CD4-positive, alpha-beta memory T cell (primary cell): Measurements from ENCODE around the gene CHST15. TPM values are rescaled to one million over a fixed set of nuclear protein-coding genes. Genes with fewer than 3 reads are reported as not detected.
A peak's percentile ranks its signal among the peaks of the same experiment; 100 is the strongest.

ENCODE experiments used
- CTCF ChIA-PET: fragments of 350-600 bp; sonication (Branson Sonifier 250); formaldehyde crosslinking; loops from one replicate; lab custom pipeline; 2021; ENCODE audit warnings: inconsistent platforms; ENCODE audit not compliant: partially characterized antibody; lab: Charles Lee
- POLR2A ChIA-PET: fragments of 350-600 bp; sonication (Branson Sonifier 250); formaldehyde crosslinking; loops from one replicate; lab custom pipeline; 2021; ENCODE audit not compliant: partially characterized antibody; lab: Charles Lee
- DNase-seq, 5 donors: peaks; one replicate each; pipeline versions ENCODE4 v3.0.0 to v3.0.0-alpha.2; 2020 to 2022; ENCODE audit warnings: mixed read lengths in 1 of 5
- H3K27ac ChIP-seq: one replicate; pipeline ENCODE4 v1.7.0; 2013; ENCODE audit warnings: low read depth, low read length
- H3K27me3 ChIP-seq: 2 replicates; pipeline ENCODE4 v1.7.0; 2013; ENCODE audit warnings: mild to moderate bottlenecking, low read length, moderate library complexity; ENCODE audit not compliant: insufficient read depth
- H3K36me3 ChIP-seq: 2 replicates; pipeline ENCODE4 v1.7.0; 2013; ENCODE audit warnings: mild to moderate bottlenecking, low read length, moderate library complexity; ENCODE audit not compliant: insufficient read depth
- H3K4me1 ChIP-seq: 2 replicates; pipeline ENCODE4 v1.7.0; 2013; ENCODE audit warnings: mild to moderate bottlenecking, low read length, moderate library complexity; ENCODE audit not compliant: insufficient read depth
- H3K4me3 ChIP-seq, 2 donors: one replicate each; pipeline ENCODE4 v1.7.0; 2013; ENCODE audit warnings: low read length in 2 of 2, mild to moderate bottlenecking in 1 of 2
- H3K9me3 ChIP-seq, 2 donors: one replicate each; pipeline ENCODE4 v1.7.0; 2013; ENCODE audit warnings: low read length in 2 of 2, control low read depth in 1 of 2; ENCODE audit not compliant: control insufficient read depth in 1 of 2
- H3K27ac Mint-ChIP-seq, 7 donors: one replicate each; pipeline ENCODE4 v1.8.0; 2020 to 2021; ENCODE audit warnings: mixed read lengths in 7 of 7, mild to moderate bottlenecking in 6 of 7, inconsistent platforms in 3 of 7, moderate library complexity in 3 of 7
- H3K27me3 Mint-ChIP-seq, 2 donors: one replicate each; pipeline ENCODE4 v1.8.0; 2020 to 2021; ENCODE audit warnings: mixed read lengths in 2 of 2
- H3K36me3 Mint-ChIP-seq, 2 donors: one replicate each; pipeline ENCODE4 v1.8.0; 2020 to 2021; ENCODE audit warnings: mixed read lengths in 2 of 2, inconsistent platforms in 1 of 2, mild to moderate bottlenecking in 1 of 2
- H3K4me1 Mint-ChIP-seq, 4 donors: one replicate each; pipeline ENCODE4 v1.8.0; 2020 to 2021; ENCODE audit warnings: mixed read lengths in 4 of 4, mild to moderate bottlenecking in 1 of 4
- H3K4me3 Mint-ChIP-seq, 8 donors: one replicate each; pipeline ENCODE4 v1.8.0; 2020 to 2021; ENCODE audit warnings: mixed read lengths in 8 of 8, mild to moderate bottlenecking in 7 of 8, moderate library complexity in 6 of 8, inconsistent platforms in 3 of 8
- H3K9me3 Mint-ChIP-seq, 8 donors: one replicate each; pipeline ENCODE4 v1.8.0; 2020 to 2021; ENCODE audit warnings: mixed read lengths in 8 of 8, mild to moderate bottlenecking in 5 of 8, inconsistent platforms in 3 of 8, moderate library complexity in 1 of 8
- intact Hi-C: fragments of 100-400 bp; cut with micrococcal nuclease; formaldehyde crosslinking; loops from one replicate; pipeline ENCODE4 v1.15.1; 2023
- polyA plus RNA-seq, 2 donors: library from polyadenylated mRNA; unstranded; fragments of 300-500 nt; fragmentation: Illumina TruSeq; gene quantifications; one replicate each; pipeline ENCODE4 v1.2.3, GENCODE V29; 2021
- total RNA-seq, 2 experiments: library from RNA; stranded (reverse); gene quantifications; one replicate each; pipeline ENCODE4 v1.2.3, GENCODE V29; 2021

Gene CHST15
- total and polyA plus RNA-seq, 4 experiments from 2014 or later = 0.13 to 1.2 (median 0.67) TPM; not detected in 1

DNA sequence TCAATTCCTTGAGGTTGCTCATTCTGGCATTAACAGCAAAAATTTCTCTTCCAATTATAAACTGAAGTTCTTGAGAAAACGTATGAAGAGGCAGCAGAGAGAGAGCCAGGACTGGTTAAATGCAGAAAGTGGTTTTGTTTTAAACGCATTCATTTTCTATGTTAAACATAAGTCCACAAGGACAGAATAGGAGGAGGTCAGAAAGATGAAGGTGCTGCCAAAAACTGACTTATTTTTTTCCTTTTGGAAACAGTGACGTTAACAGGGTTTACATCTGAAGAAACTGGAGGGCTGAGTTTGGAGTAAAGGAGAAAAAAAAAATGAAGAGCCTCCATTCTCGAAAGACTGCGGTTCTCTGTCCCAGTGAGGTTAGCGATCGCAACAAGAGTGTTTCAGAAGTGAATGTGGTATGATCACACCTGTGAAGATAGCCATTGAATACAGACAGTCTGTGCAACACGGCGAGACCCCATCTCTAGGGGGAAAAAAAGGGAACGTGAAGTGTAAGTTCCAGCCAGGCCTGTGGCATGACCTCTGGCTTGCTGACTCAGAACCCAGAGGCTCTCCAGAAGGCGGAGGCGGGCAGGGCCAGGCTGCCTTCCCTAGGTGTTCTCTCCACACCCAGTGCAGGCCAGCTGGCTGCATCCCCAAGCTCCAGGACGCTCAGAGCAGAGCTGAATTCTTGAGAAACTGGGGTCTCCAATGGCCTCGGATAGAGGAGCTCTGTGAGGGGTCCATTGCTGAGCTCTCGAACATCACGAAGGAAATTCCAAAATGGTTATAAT is 84.0 kb downstream of the CHST15 start:
- no peaks in the 10 kb centered on the region for H3K36me3 ChIP-seq
- CTCF ChIA-PET = no interaction called here

DNA sequence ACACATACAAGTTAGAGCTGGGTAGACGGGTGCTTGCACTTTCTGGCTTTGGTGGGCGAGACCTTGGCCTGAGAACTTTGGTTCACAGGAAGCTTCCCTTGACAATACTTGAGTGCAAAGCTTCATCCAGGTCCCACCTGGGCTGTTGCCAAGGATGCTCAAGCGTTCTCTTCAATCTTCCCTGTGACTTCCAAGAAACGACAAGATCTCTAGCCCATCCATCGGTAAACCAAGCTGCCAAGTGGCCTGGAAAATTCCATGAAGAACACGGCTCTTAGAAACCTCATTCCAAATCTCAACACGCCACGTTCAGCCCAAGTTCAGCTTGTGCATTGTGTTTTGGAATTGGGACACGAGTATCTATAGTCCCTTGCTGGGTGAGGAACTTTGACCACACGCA is 84.7 kb downstream of the CHST15 start:
- Mint-ChIP-seq H3K27ac (no peak overlapping the region), H3K9me3 (peaks cover 0 to 9% (median 3%) of the 10 kb centered on the region in 8 donors), H3K36me3 (no peaks in the 10 kb centered on the region), H3K4me1 (no peaks in the 10 kb centered on the region), H3K4me3 (no peak overlapping the region), H3K27me3 (no peaks in the 10 kb centered on the region)
- no peak for DNase-seq
- intact Hi-C loops = no loop called here
- H3K9me3 ChIP-seq = peaks cover 0 to 4% of the 10 kb centered on the region in 2 donors
- ChIA-PET POLR2A (no interaction called here), CTCF (no interaction called here)
- H3K4me1 ChIP-seq = no peaks in the 10 kb centered on the region
- no peaks in the 10 kb centered on the region for H3K27me3 ChIP-seq
- no peaks in the 10 kb centered on the region for H3K36me3 ChIP-seq
- H3K4me3 ChIP-seq = no peak overlapping the region
- H3K27ac ChIP-seq = no peak overlapping the region

More for the DNA sequence above, 84.0 kb downstream of the CHST15 start:
- Mint-ChIP-seq H3K4me1 (no peaks in the 10 kb centered on the region), H3K9me3 (peaks cover 0 to 14% (median 7%) of the 10 kb centered on the region in 8 donors), H3K36me3 (no peaks in the 10 kb centered on the region), H3K27me3 (no peaks in the 10 kb centered on the region), H3K27ac (no peak overlapping the region), H3K4me3 (no peak overlapping the region)
- H3K4me1 ChIP-seq = no peaks in the 10 kb centered on the region
- no peak overlapping the region for H3K4me3 ChIP-seq
- H3K27me3 ChIP-seq = no peaks in the 10 kb centered on the region
- POLR2A ChIA-PET = no interaction called here
- intact Hi-C loops = no loop called here
- H3K9me3 ChIP-seq = peaks cover 0 to 7% of the 10 kb centered on the region in 2 donors
- DNase-seq = no peak
- no peak overlapping the region for H3K27ac ChIP-seq

- intact Hi-C loops = no loop called here
- Mint-ChIP-seq H3K36me3 (no peaks in the 10 kb centered on the region), H3K4me3 (no peak overlapping the region), H3K27ac (no peak overlapping the region), H3K4me1 (no peaks in the 10 kb centered on the region), H3K9me3 (peaks cover 0 to 5% (median 0%) of the 10 kb centered on the region in 8 donors), H3K27me3 (no peaks in the 10 kb centered on the region)
- Histone ChIP-seq H3K27me3 (no peaks in the 10 kb centered on the region), H3K4me1 (no peaks in the 10 kb centered on the region), H3K9me3 (peaks cover 0 to 2% of the 10 kb centered on the region in 2 donors), H3K27ac (no peak overlapping the region), H3K36me3 (no peaks in the 10 kb centered on the region), H3K4me3 (no peak overlapping the region)
- DNase-seq = no peak
- POLR2A ChIA-PET = no interaction called here
- CTCF ChIA-PET = no interaction called here
These were observed 85.2 kb downstream of the CHST15 start for GRCh38 chr10:124008187-124008586.

- Mint-ChIP-seq H3K27ac (peak overlapping the region in 1 of 7 donors; percentile 57), H3K9me3 (peaks cover 0 to 3% (median 0%) of the 10 kb centered on the region in 8 donors), H3K27me3 (no peaks in the 10 kb centered on the region), H3K4me1 (no peaks in the 10 kb centered on the region), H3K4me3 (no peak overlapping the region), H3K36me3 (no peaks in the 10 kb centered on the region)
- H3K4me1 ChIP-seq = no peaks in the 10 kb centered on the region
- no peaks in the 10 kb centered on the region for H3K36me3 ChIP-seq
- no peaks in the 10 kb centered on the region for H3K27me3 ChIP-seq
- intact Hi-C loops = no loop called here
- no peak overlapping the region for H3K27ac ChIP-seq
- no peak overlapping the region for H3K4me3 ChIP-seq
- CTCF ChIA-PET = no interaction called here
- no peaks in the 10 kb centered on the region for H3K9me3 ChIP-seq
- no peak for DNase-seq
- POLR2A ChIA-PET = no interaction called here
These were observed 85.6 kb downstream of the CHST15 start for GRCh38 chr10:124007773-124008145.

GRCh38 chr10:124007102-124007772 is 86.2 kb downstream of the CHST15 start:
- intact Hi-C loops = no loop called here
- Histone ChIP-seq H3K27me3 (no peaks in the 10 kb centered on the region), H3K27ac (no peak overlapping the region), H3K4me1 (no peaks in the 10 kb centered on the region), H3K36me3 (no peaks in the 10 kb centered on the region), H3K9me3 (no peaks in the 10 kb centered on the region), H3K4me3 (no peak overlapping the region)
- H3K4me1 Mint-ChIP-seq = no peaks in the 10 kb centered on the region
- no peaks in the 10 kb centered on the region for H3K36me3 Mint-ChIP-seq
- POLR2A ChIA-PET = no interaction called here
- CTCF ChIA-PET = no interaction called here
- H3K4me3 Mint-ChIP-seq = no peak overlapping the region
- no peak for DNase-seq
- H3K27ac Mint-ChIP-seq = no peak overlapping the region
- peaks cover 0 to 1% (median 0%) of the 10 kb centered on the region in 8 donors for H3K9me3 Mint-ChIP-seq
- no peaks in the 10 kb centered on the region for H3K27me3 Mint-ChIP-seq

- Histone ChIP-seq H3K27me3 (no peaks in the 10 kb centered on the region), H3K9me3 (no peaks in the 10 kb centered on the region), H3K4me3 (no peak overlapping the region), H3K36me3 (no peaks in the 10 kb centered on the region), H3K4me1 (no peaks in the 10 kb centered on the region), H3K27ac (no peak overlapping the region)
- CTCF ChIA-PET = interaction anchor here (1.6 kb wide), 1 partner anchor 382 kb away, joined by 3 read pairs; no protein-coding TSS in a partner anchor
- Mint-ChIP-seq H3K9me3 (peaks cover 0 to 1% (median 0%) of the 10 kb centered on the region in 8 donors), H3K4me1 (no peaks in the 10 kb centered on the region), H3K27ac (no peak overlapping the region), H3K36me3 (no peaks in the 10 kb centered on the region), H3K27me3 (no peaks in the 10 kb centered on the region), H3K4me3 (no peak overlapping the region)
- POLR2A ChIA-PET = no interaction called here
- intact Hi-C loops = no loop called here
- no peak for DNase-seq
These were observed 86.9 kb downstream of the CHST15 start for GRCh38 chr10:124006526-124006925.

DNA sequence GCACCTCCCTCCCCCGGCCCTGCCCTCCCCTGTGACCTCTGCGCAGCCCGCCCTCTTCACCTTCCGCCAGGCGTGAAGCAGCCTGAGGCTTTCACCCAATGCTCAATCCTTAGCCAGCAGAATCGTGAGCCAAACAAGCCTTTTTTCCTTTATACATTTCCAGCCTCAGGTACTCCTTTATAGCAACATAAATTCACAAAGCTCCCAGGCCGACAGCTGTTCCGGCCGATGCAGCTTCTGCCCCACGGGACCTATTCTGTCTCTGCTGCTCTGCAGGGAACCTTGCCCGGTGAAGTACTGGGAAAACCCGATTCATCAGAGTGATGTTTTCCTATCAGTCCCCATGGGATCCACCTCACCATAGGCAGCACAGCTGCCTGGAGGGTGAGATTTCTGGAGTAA is 87.4 kb downstream of the CHST15 start:
- H3K27ac Mint-ChIP-seq = no peak overlapping the region
- no peaks in the 10 kb centered on the region for H3K9me3 ChIP-seq
- no peaks in the 10 kb centered on the region for H3K27me3 Mint-ChIP-seq
- ChIA-PET POLR2A (no interaction called here), CTCF (interaction anchor here (1.6 to 2.1 kb wide), 2 partner anchors 11 to 383 kb away, joined by 3 to 7 read pairs; no protein-coding TSS in a partner anchor)
- no peaks in the 10 kb centered on the region for H3K4me1 Mint-ChIP-seq
- no peaks in the 10 kb centered on the region for H3K36me3 ChIP-seq
- DNase-seq = no peak
- no peak overlapping the region for H3K4me3 ChIP-seq
- H3K9me3 Mint-ChIP-seq = peaks cover 0 to 1% (median 0%) of the 10 kb centered on the region in 8 donors
- H3K4me3 Mint-ChIP-seq = no peak overlapping the region
- no peaks in the 10 kb centered on the region for H3K36me3 Mint-ChIP-seq
- intact Hi-C loops = no loop called here
- H3K4me1 ChIP-seq = no peaks in the 10 kb centered on the region
- no peaks in the 10 kb centered on the region for H3K27me3 ChIP-seq
- H3K27ac ChIP-seq = no peak overlapping the region
